Cerebellar cortex (tissue), 1 donor: ENCODE data around the gene MEFV.
A peak's percentile ranks its signal among the peaks of the same experiment; 100 is the strongest.

Experiments used
- DNase-seq: peaks from one replicate; pipeline ENCODE4 v3.0.0-alpha.2; 2015; ENCODE audit warnings: low spot score

MEFV gene

GRCh38 chr16:3268294-3268693 lies 11.9 kb upstream of the MEFV start:
- no peak for DNase-seq

GRCh38 chr16:3266873-3267537 lies 10.6 kb upstream of the MEFV start:
- DNase-seq: peak; percentile 38

- DNase-seq: peak; percentile 99
Measured at GRCh38 chr16:3264137-3265036, 8.0 kb upstream of the MEFV start.

GRCh38 chr16:3262517-3262916 lies 6.1 kb upstream of the MEFV start:
- no peak for DNase-seq

GRCh38 chr16:3259836-3260235 lies 3.4 kb upstream of the MEFV start:
- DNase-seq: no peak

- no peak for DNase-seq
Measured at GRCh38 chr16:3256866-3257465, 533 bp upstream of the MEFV start.

- no peak for DNase-seq
Measured at GRCh38 chr16:3254309-3254708, 2.1 kb downstream of the MEFV start.

GRCh38 chr16:3252967-3253366 lies 3.5 kb downstream of the MEFV start:
- DNase-seq: no peak

- no peak for DNase-seq
Measured at GRCh38 chr16:3249451-3249850, 7.0 kb downstream of the MEFV start.

GRCh38 chr16:3249020-3249419 lies 7.4 kb downstream of the MEFV start:
- DNase-seq: no peak

- no peak for DNase-seq
Measured at GRCh38 chr16:3248596-3248995, 7.8 kb downstream of the MEFV start.

- no peak for DNase-seq
Measured at GRCh38 chr16:3246876-3247275, 9.6 kb downstream of the MEFV start.

- DNase-seq: no peak
Measured at GRCh38 chr16:3246002-3246401, 10.4 kb downstream of the MEFV start.

- no peak for DNase-seq
Measured at GRCh38 chr16:3243882-3244281, 12.6 kb downstream of the MEFV start.

GRCh38 chr16:3242709-3243108 lies 13.7 kb downstream of the MEFV start:
- DNase-seq: no peak

- no peak for DNase-seq
Measured at GRCh38 chr16:3241761-3242160, 14.7 kb downstream of the MEFV start.

GRCh38 chr16:3235856-3236669 lies 20.4 kb downstream of the MEFV start:
- DNase-seq: no peak

GRCh38 chr16:3234857-3235561 lies 21.4 kb downstream of the MEFV start, which contains the start of gene ZNF200:
Gene ZNF200, minus strand, starts transcription at chr16:3235158. Its CDS starts 1,403 bp downstream, at chr16:3233755.
- DNase-seq: peak; percentile 97

- no peak for DNase-seq
Measured at GRCh38 chr16:3234543-3234856, 21.9 kb downstream of the MEFV start.

GRCh38 chr16:3223913-3224515 lies 32.4 kb downstream of the MEFV start:
- no peak for DNase-seq

- DNase-seq: no peak
Measured at GRCh38 chr16:3220839-3221238, 35.6 kb downstream of the MEFV start.
